GM10266 (cell line): ENCODE measurements around the gene DAGLB.

ENCODE experiments used
- DNase-seq: peaks from one replicate; pipeline ENCODE4 v3.0.0; 2012; ENCODE audit errors: extremely low spot score
- CTCF ChIP-seq: IDR thresholded peaks from 2 replicates; pipeline ENCODE4 v1.5.1; 2012; ENCODE audit warnings: mild to moderate bottlenecking, low read depth; ENCODE audit not compliant: control insufficient read depth, insufficient read depth; ENCODE audit errors: missing control alignments

DAGLB gene

GRCh38 chr7:6435486-6436384, 12.0 kb downstream of the DAGLB start:
- DNase-seq, result peak; percentile 89
- peak; percentile 96 for TF ChIP-seq CTCF

GRCh38 chr7:6433784-6434615, 13.8 kb downstream of the DAGLB start:
- no peak for TF ChIP-seq CTCF
- DNase-seq, result no peak

GRCh38 chr7:6432781-6433180, 15.0 kb downstream of the DAGLB start:
- no peak for DNase-seq
- no peak for TF ChIP-seq CTCF

GRCh38 chr7:6430974-6431373, 16.8 kb downstream of the DAGLB start:
- no peak for DNase-seq
- no peak for TF ChIP-seq CTCF

GRCh38 chr7:6430271-6430940, 17.3 kb downstream of the DAGLB start:
- no peak for TF ChIP-seq CTCF
- DNase-seq, result no peak

GRCh38 chr7:6425948-6426347, 21.8 kb downstream of the DAGLB start:
- DNase-seq, result no peak
- no peak for TF ChIP-seq CTCF
